Lower leg skin (tissue), 3 donors: ENCODE data around the gene SZT2.

Experiments used
- POLR2A ChIP-seq, 2 donors: fragments of 450-650 bp; IDR thresholded peaks; one replicate each; pipeline ENCODE4 v1.6.1; 2016 to 2017; ENCODE audit warnings: antibody characterized with exemption in 2 of 2, mild to moderate bottlenecking in 1 of 2, moderate library complexity in 1 of 2
- TF ChIP-seq, protein P1 (sequence below), 3 donors: fragments of 450-650 bp; IDR thresholded peaks; one replicate each; pipeline ENCODE4 v1.5.1; 2016; ENCODE audit warnings: antibody characterized with exemption in 3 of 3, mild to moderate bottlenecking in 3 of 3, moderate library complexity in 2 of 3

DNA sequence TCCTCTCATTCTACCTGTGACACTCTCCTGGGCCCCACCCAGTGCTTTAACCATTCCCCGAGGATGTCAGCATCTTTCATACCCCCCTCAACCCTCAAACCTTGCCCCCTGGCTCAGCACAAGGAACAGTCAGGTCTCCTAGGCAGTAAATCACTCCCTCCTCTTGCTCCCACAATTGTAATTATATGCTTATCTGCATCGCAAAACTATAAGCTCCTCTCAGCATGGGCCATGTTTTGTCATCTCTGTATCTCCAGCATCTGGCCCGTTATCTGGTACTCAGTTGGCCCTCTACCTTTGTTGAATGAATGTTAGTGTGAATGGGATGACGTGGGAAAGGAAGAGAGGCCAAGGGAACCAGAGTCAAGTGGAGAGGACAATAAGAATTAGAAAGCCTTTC is 19.1 kb upstream of the SZT2 start:
- TF ChIP-seq, protein P1, sequence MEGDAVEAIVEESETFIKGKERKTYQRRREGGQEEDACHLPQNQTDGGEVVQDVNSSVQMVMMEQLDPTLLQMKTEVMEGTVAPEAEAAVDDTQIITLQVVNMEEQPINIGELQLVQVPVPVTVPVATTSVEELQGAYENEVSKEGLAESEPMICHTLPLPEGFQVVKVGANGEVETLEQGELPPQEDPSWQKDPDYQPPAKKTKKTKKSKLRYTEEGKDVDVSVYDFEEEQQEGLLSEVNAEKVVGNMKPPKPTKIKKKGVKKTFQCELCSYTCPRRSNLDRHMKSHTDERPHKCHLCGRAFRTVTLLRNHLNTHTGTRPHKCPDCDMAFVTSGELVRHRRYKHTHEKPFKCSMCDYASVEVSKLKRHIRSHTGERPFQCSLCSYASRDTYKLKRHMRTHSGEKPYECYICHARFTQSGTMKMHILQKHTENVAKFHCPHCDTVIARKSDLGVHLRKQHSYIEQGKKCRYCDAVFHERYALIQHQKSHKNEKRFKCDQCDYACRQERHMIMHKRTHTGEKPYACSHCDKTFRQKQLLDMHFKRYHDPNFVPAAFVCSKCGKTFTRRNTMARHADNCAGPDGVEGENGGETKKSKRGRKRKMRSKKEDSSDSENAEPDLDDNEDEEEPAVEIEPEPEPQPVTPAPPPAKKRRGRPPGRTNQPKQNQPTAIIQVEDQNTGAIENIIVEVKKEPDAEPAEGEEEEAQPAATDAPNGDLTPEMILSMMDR (IDR thresholded peaks at IDR 0.05): no peak
- no peak for TF ChIP-seq POLR2A (IDR thresholded peaks at IDR 0.05)
